Adrenal gland (tissue), 5 donors: ENCODE results near the gene GCN1.

ENCODE experiments used
- POLR2A ChIP-seq, 2 donors: fragments of 450-650 bp; IDR thresholded peaks; one replicate each; pipeline ENCODE4 v1.6.1; 2017; ENCODE audit warnings: antibody characterized with exemption in 2 of 2, mild to moderate bottlenecking in 2 of 2, moderate library complexity in 1 of 2
- TF ChIP-seq, protein P1 (sequence below), 6 experiments: fragments of 450-650 bp in 4 of 6; fragments of 200-600 bp in 2 of 6; sonication (generic) in 1 of 6; IDR thresholded peaks; 1 replicate in 5 of 6; 2 replicates in 1 of 6; pipeline versions ENCODE4 v1.5.1 to v1.8.0; 2016 to 2021; ENCODE audit warnings: antibody characterized with exemption in 6 of 6, mild to moderate bottlenecking in 2 of 6, moderate library complexity in 1 of 6
- donor health status: DM: no; HTN: no; CAD: no.

- TF ChIP-seq, protein P1, sequence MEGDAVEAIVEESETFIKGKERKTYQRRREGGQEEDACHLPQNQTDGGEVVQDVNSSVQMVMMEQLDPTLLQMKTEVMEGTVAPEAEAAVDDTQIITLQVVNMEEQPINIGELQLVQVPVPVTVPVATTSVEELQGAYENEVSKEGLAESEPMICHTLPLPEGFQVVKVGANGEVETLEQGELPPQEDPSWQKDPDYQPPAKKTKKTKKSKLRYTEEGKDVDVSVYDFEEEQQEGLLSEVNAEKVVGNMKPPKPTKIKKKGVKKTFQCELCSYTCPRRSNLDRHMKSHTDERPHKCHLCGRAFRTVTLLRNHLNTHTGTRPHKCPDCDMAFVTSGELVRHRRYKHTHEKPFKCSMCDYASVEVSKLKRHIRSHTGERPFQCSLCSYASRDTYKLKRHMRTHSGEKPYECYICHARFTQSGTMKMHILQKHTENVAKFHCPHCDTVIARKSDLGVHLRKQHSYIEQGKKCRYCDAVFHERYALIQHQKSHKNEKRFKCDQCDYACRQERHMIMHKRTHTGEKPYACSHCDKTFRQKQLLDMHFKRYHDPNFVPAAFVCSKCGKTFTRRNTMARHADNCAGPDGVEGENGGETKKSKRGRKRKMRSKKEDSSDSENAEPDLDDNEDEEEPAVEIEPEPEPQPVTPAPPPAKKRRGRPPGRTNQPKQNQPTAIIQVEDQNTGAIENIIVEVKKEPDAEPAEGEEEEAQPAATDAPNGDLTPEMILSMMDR (IDR thresholded peaks at IDR 0.05): no peak
- TF ChIP-seq POLR2A (IDR thresholded peaks at IDR 0.05): no peak
Observed at GRCh38 chr12:120099738-120100137, 94.8 kb downstream of the GCN1 start.
